PC-9 (cell line): ENCODE measurements around the gene REG1A. TPM values are rescaled to one million over a fixed set of nuclear protein-coding genes. Genes with fewer than 3 reads are reported as not detected.

Experiments
- BruUV-seq: library from RNA; stranded (reverse); fragments of 400-500 nt; replicated peaks from 2 replicates; lab custom pipeline; 2021; lab: Mats Ljungman, UMichigan
- CTCF ChIA-PET: fragments of 300-600 bp; sonication (Branson Sonifier 250); formaldehyde crosslinking; loops from one replicate; lab custom pipeline; 2022; ENCODE audit warnings: antibody characterized with exemption; lab: Charles Lee
- POLR2A ChIA-PET: fragments of 300-600 bp; sonication (Branson Sonifier 250); formaldehyde crosslinking; loops from one replicate; lab custom pipeline; 2022; ENCODE audit warnings: antibody characterized with exemption; ENCODE audit not compliant: unreplicated experiment; lab: Charles Lee
- DNase-seq, 2 experiments: peaks; one replicate each; pipeline versions ENCODE4 v3.0.0 to v3.0.0-alpha.2; 2015 to 2022; ENCODE audit warnings: mixed read lengths in 1 of 2
- H2AFZ ChIP-seq: fragments of 200-600 bp; sonication (generic); 2 replicates; pipeline ENCODE4 v1.8.1; 2017; ENCODE audit warnings: antibody characterized with exemption
- H3F3A ChIP-seq: fragments of 200-600 bp; sonication (generic); 2 replicates; pipeline ENCODE4 v1.8.1; 2017; ENCODE audit warnings: antibody characterized with exemption, mild to moderate bottlenecking, low read depth; ENCODE audit not compliant: insufficient read depth
- H3K27ac ChIP-seq: fragments of 200-600 bp; sonication (generic); 2 replicates; pipeline ENCODE4 v1.6.1; 2016; ENCODE audit warnings: mixed run types
- H3K27me3 ChIP-seq: fragments of 200-600 bp; sonication (generic); 2 replicates; pipeline ENCODE4 v1.6.1; 2016; ENCODE audit warnings: low read depth, mixed run types; ENCODE audit not compliant: insufficient read depth
- H3K36me3 ChIP-seq: fragments of 200-600 bp; sonication (generic); 2 replicates; pipeline ENCODE4 v1.6.1; 2016; ENCODE audit warnings: low read depth, mixed run types
- H3K4me1 ChIP-seq: fragments of 200-600 bp; sonication (generic); replicated peaks from 2 replicates; pipeline ENCODE4 v1.6.1; 2016; ENCODE audit warnings: mixed run types; ENCODE audit not compliant: insufficient read depth
- H3K4me2 ChIP-seq: fragments of 200-600 bp; sonication (generic); 2 replicates; pipeline ENCODE4 v1.6.1; 2017; ENCODE audit warnings: mixed run types
- H3K4me3 ChIP-seq: fragments of 200-600 bp; sonication (generic); 2 replicates; pipeline ENCODE4 v1.6.1; 2016; ENCODE audit warnings: mixed run types
- H3K79me2 ChIP-seq: fragments of 200-600 bp; sonication (generic); 2 replicates; pipeline ENCODE4 v1.6.1; 2017; ENCODE audit warnings: low read depth, mixed run types
- H3K9me2 ChIP-seq: fragments of 200-600 bp; sonication (generic); 2 replicates; pipeline ENCODE4 v1.8.1; 2017; ENCODE audit warnings: mild to moderate bottlenecking; ENCODE audit not compliant: insufficient read depth
- H3K9me3 ChIP-seq: fragments of 200-600 bp; sonication (generic); 2 replicates; pipeline ENCODE4 v1.8.1; 2016; ENCODE audit warnings: low read depth; ENCODE audit not compliant: insufficient read depth
- H4K20me1 ChIP-seq: fragments of 200-600 bp; sonication (generic); 2 replicates; pipeline ENCODE4 v1.8.1; 2017; ENCODE audit not compliant: insufficient read depth
- CTCF ChIP-seq: fragments of 200-600 bp; sonication (generic); conservative IDR thresholded peaks from 2 replicates; pipeline ENCODE4 v1.6.1; 2017; ENCODE audit warnings: mixed run types, antibody characterized with exemption, mild to moderate bottlenecking, moderate library complexity
- EZH2 ChIP-seq: fragments of 200-600 bp; sonication (generic); IDR thresholded peaks from 2 replicates; pipeline ENCODE4 v1.8.0; 2017; ENCODE audit warnings: antibody characterized with exemption, low read depth
- intact Hi-C: fragments of 100-400 bp; cut with micrococcal nuclease; formaldehyde crosslinking; loops from one replicate; pipeline ENCODE4 v1.10.0; 2022; ENCODE audit not compliant: unreplicated experiment
- total RNA-seq: library from RNA; stranded (reverse); gene quantifications from 2 replicates; pipeline ENCODE4 v1.2.3, GENCODE V29; 2021

The REG1A gene
- total RNA-seq, 1 experiment from 2014 or later, result not detected

GRCh38 chr2:79162132-79162531 lies 41.8 kb downstream of the REG1A start:
- no peaks in the 10 kb centered on the region for H3K4me1 ChIP-seq
- no peak for DNase-seq
- H3K27ac ChIP-seq, result no peak overlapping the region
- no TSS peak for BruUV-seq
- no peak overlapping the region for H3K4me2 ChIP-seq
- no peaks in the 10 kb centered on the region for H3K9me3 ChIP-seq
- no peaks in the 10 kb centered on the region for H3F3A ChIP-seq
- no peak overlapping the region for H3K4me3 ChIP-seq
- peaks cover 6% of the 10 kb centered on the region; the same call in 1 of the 2 replicates for H3K27me3 ChIP-seq
- H3K79me2 ChIP-seq, result no peaks in the 10 kb centered on the region
- CTCF ChIA-PET, result no interaction called here
- H3K9me2 ChIP-seq, result no peaks in the 10 kb centered on the region
- no peaks in the 10 kb centered on the region for H3K36me3 ChIP-seq
- H2AFZ ChIP-seq, result no peak overlapping the region
- no peak for TF ChIP-seq EZH2
- TF ChIP-seq CTCF, result no peak
- intact Hi-C loops, result no loop called here
- H4K20me1 ChIP-seq, result no peaks in the 10 kb centered on the region
- POLR2A ChIA-PET, result no interaction called here

DNA sequence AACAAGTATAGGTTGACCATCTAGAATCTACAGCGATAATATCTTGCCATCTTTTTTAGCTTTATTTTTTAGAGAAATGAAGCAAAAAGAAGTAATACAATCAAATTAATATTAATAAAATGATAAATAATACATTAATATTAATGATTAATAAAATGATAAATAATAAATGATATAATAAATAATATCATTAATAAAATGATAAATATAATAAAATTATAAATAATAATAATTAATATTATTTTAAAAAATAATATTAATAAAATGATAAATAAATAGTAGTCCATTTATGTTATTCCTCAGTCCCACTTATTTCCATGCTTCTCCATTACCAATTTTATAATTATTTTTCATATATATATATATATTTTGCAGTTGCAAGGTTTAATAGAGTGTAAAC lies 42.5 kb downstream of the REG1A start:
- intact Hi-C loops, result no loop called here
- Histone ChIP-seq H4K20me1 (no peaks in the 10 kb centered on the region), H3K9me2 (no peaks in the 10 kb centered on the region), H3K9me3 (no peaks in the 10 kb centered on the region), H2AFZ (no peak overlapping the region), H3K36me3 (no peaks in the 10 kb centered on the region), H3F3A (no peaks in the 10 kb centered on the region), H3K4me3 (no peak overlapping the region), H3K4me2 (no peak overlapping the region), H3K27me3 (peaks cover 13% of the 10 kb centered on the region; the same call in 1 of the 2 replicates), H3K4me1 (no peaks in the 10 kb centered on the region), H3K79me2 (no peaks in the 10 kb centered on the region), H3K27ac (no peak overlapping the region)
- TF ChIP-seq EZH2, result no peak
- TF ChIP-seq CTCF, result no peak
- ChIA-PET CTCF (no interaction called here), POLR2A (no interaction called here)
- DNase-seq, result no peak
- no TSS peak for BruUV-seq

GRCh38 chr2:79171348-79171958 lies 51.2 kb downstream of the REG1A start:
- ChIA-PET POLR2A (no interaction called here), CTCF (no interaction called here)
- Histone ChIP-seq H3K9me3 (no peaks in the 10 kb centered on the region), H3K4me2 (no peak overlapping the region), H3K4me3 (no peak overlapping the region), H3K36me3 (no peaks in the 10 kb centered on the region), H3K27me3 (peaks cover 40% of the 10 kb centered on the region), H2AFZ (no peak overlapping the region), H4K20me1 (no peaks in the 10 kb centered on the region), H3K9me2 (no peaks in the 10 kb centered on the region), H3K79me2 (no peaks in the 10 kb centered on the region), H3K4me1 (no peaks in the 10 kb centered on the region), H3F3A (no peaks in the 10 kb centered on the region), H3K27ac (no peak overlapping the region)
- BruUV-seq, result no TSS peak
- intact Hi-C loops, result no loop called here
- TF ChIP-seq EZH2, result no peak
- no peak for TF ChIP-seq CTCF
- DNase-seq, result no peak

Other genes starting within 250 kb of the REG1A start
- not detected in 2 replicates for gene REG3G, start 94.8 kb upstream of the REG1A start, total RNA-seq
- not detected in 2 replicates for gene REG1B, start 32.5 kb upstream of the REG1A start, total RNA-seq
- not detected in 2 replicates for gene REG3A, start 39.3 kb downstream of the REG1A start, total RNA-seq